Activated CD4-positive, alpha-beta T cell treated with anti-CD3 and anti-CD28 coated beads, Interleukin-2, amount 50 U/mL, for 16 hours (primary cell): Measurements from ENCODE around the gene ZNF507.
"Not testable (repeated sequence)": the region's sequence is repeated elsewhere in the genome, so short reads cannot be mapped to it uniquely, and the experiment has no call there.

Experiments
- DNase-seq: peaks from one replicate; pipeline ENCODE4 v3.0.0-alpha.2; 2020

ZNF507 gene

DNA sequence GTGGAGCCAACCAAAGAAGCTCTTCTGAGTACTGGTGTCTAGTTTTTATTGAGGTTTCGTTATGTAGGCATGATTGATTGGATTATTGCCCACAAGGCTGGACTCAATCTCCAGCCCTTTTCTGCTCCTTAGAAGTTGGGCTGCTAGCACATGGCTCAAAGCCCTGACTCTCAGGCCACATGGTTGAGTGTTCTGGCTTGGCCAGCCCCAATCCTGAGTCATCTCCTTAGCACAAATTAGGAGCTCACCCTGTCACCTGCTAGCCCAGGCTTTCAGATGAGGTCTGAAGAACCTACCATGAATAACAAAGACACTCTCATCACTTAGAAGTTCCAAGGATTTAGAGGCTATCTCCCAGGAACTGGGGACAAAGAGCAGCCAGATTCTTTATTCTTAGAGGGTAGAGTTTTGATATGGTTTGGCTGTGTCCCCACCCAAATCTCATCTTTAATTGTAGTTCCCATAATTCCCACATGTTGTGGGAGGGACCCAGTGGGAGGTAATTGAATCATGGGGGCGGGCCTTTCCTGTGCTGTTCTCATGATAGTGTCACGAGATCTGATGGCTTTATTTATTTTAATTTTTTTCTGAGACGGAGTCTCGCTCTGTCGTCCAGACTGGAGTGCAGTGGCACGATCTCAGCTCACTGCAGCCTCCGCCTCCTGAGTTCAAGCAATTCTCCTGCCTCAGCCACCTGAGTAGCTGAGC is 71.5 kb downstream of the ZNF507 start:
- no peak for DNase-seq

DNA sequence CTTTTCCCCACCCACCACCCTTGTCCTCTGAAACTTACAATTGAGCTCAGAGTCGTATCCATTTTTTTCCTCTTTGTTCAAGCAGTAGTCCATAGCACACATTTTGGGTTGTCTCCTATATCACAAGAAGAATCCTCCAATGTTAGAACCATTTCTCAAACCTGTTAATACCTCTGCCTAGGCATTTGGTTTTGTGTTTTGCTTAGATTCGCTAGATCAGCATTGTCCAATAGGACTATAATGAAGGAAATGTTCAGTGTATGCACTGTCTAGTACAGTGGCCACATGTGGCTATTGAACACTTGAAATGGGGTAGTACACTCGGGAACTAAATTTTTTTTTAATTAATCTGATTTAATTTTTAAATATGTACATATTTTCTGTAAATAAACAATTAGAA is 72.7 kb downstream of the ZNF507 start:
- no peak for DNase-seq

GRCh38 chr19:32421589-32422361 is 76.4 kb downstream of the ZNF507 start:
- DNase-seq, result no peak

DNA sequence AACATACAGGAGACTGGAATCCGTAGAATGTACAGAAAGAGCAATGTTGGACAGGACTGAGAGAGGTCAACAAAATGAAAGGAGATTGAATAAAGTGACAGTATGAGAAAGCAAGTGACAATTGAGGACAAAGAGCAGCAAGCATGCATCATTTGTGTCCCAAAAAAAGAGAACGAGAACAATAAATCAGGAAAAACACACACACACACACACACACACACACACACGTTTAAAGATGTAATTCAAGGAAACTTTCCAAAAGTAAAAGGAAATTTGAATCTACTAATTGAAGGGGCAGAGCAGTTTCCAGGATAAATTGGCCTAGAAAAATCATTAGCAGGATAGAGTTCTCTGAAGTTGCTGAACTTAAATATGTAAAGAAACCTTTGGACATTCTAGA is 77.0 kb downstream of the ZNF507 start:
- DNase-seq, result no peak

- DNase-seq, result not testable (repeated sequence)
These were observed 78.5 kb downstream of the ZNF507 start for GRCh38 chr19:32423944-32424343.

DNA sequence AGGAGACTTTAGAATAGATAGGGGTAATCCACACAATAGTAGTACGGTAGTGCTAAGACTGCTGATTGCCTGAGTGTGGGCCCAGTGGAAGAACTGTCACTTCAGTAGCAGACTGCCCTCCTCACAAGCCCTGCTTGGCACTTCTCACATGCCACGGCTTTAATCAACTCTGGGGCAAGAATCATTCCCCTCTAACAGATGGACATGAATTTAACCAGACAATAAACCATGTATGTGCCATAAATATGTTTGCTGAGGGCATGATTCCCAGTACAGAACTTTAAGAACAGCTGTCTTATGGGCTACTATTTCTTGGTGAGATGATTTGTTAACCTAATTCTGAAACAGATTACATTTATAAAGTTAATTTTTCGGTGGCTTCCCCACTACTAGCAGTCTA is 82.1 kb downstream of the ZNF507 start:
- no peak for DNase-seq

DNA sequence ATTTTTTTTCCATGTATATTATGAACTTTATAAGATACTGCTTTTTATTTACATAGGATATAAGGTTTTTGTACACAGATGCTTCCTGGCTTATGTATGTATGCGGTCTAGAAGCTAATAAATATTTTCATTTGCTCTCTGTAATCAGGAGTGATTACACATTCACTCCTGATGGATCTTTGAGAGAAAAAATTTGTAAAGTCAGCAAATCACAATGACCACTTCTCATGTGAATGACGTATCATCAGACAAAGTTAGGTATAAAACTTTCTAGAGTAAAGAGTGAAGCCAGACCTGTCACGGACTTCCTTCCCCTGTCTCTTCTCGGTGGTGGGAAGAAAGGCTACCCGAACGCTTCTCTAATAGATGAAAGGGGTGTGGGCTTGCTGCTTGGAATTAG is 91.3 kb downstream of the ZNF507 start:
- no peak for DNase-seq

- DNase-seq, result no peak
These were observed 91.7 kb downstream of the ZNF507 start for GRCh38 chr19:32437096-32437495.
